PFSK-1 (cell line): Measurements from ENCODE around the gene LTBP2.

ENCODE experiments used
- FOXP2 ChIP-seq: optimal IDR thresholded peaks from 2 replicates; pipeline ENCODE3; 2011; ENCODE audit warnings: borderline replicate concordance, control low read depth, inconsistent platforms; ENCODE audit not compliant: insufficient read depth; ENCODE audit errors: extremely low read length, extremely low read depth
- POLR2AphosphoS5 ChIP-seq: IDR thresholded peaks from 2 replicates; pipeline ENCODE4 v1.6.1; 2012; ENCODE audit warnings: low read depth, mild to moderate bottlenecking, control low read depth, low read length, moderate library complexity
- SIN3A ChIP-seq: IDR thresholded peaks from 2 replicates; pipeline ENCODE4 v1.6.1; 2012; ENCODE audit warnings: mild to moderate bottlenecking, low read length, moderate library complexity, borderline replicate concordance; ENCODE audit not compliant: insufficient read depth
- TAF1 ChIP-seq: IDR thresholded peaks from 2 replicates; pipeline ENCODE4 v1.6.1; 2012; ENCODE audit warnings: low read length, control low read depth, borderline replicate concordance; ENCODE audit not compliant: insufficient read depth
- TF ChIP-seq, protein P1 (sequence below), 2 experiments: IDR thresholded peaks; 2 replicates each; pipeline versions ENCODE4 v1.6.1 to v1.8.0; 2011 to 2012; ENCODE audit warnings: low read depth in 2 of 2, low read length in 2 of 2, control low read depth in 1 of 2, inconsistent platforms in 1 of 2, mild to moderate bottlenecking in 1 of 2, moderate library complexity in 1 of 2; ENCODE audit not compliant: insufficient read depth in 1 of 2

The LTBP2 gene

DNA sequence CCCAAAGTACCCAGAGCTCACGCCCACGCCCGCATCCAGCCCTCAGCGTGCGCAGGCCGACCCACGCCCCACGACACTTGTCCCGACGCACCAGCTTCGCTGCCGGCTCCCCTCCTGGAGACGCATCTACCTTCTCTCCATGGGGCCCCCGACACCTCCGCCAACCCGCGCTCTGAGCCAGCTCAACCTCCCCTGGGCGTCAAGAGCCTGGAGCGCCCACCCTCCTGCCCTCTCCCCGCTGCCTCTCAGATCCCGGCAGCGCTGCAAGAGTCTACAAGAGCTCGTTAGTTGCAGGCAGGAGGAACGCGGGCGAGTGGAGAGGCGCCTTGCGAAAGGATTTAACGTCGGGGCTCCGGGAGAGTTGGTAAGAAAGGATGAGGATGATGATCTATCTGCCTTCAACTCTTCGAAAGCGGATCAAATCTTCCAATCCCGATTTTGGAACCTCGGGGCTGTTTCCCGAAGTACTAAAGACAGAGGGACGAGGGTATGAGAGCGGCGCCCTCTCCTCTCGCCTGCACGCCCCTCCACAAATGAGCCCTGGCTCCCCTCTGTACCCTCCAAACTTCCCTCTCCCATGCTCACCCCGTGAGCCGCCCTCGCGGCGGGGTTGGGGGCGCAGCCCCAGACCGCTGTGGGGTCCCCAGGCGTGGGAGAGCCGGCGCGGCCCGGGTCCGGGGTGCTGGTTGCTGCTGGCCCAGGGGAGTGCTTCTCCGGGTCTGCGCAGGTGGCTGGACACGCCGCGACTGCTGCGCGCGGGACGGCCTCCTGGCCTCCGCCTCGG is 979 bp downstream of the LTBP2 start:
- no peak for TF ChIP-seq POLR2AphosphoS5
- no peak for TF ChIP-seq FOXP2
- TF ChIP-seq TAF1 = no peak
- no peak for TF ChIP-seq SIN3A
- TF ChIP-seq, protein P1, sequence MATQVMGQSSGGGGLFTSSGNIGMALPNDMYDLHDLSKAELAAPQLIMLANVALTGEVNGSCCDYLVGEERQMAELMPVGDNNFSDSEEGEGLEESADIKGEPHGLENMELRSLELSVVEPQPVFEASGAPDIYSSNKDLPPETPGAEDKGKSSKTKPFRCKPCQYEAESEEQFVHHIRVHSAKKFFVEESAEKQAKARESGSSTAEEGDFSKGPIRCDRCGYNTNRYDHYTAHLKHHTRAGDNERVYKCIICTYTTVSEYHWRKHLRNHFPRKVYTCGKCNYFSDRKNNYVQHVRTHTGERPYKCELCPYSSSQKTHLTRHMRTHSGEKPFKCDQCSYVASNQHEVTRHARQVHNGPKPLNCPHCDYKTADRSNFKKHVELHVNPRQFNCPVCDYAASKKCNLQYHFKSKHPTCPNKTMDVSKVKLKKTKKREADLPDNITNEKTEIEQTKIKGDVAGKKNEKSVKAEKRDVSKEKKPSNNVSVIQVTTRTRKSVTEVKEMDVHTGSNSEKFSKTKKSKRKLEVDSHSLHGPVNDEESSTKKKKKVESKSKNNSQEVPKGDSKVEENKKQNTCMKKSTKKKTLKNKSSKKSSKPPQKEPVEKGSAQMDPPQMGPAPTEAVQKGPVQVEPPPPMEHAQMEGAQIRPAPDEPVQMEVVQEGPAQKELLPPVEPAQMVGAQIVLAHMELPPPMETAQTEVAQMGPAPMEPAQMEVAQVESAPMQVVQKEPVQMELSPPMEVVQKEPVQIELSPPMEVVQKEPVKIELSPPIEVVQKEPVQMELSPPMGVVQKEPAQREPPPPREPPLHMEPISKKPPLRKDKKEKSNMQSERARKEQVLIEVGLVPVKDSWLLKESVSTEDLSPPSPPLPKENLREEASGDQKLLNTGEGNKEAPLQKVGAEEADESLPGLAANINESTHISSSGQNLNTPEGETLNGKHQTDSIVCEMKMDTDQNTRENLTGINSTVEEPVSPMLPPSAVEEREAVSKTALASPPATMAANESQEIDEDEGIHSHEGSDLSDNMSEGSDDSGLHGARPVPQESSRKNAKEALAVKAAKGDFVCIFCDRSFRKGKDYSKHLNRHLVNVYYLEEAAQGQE (IDR thresholded peaks at IDR 0.05; ENCODE audit: insufficient read depth in 1 of 2, low read depth in 2 of 2, low read length in 2 of 2) = no peak

DNA sequence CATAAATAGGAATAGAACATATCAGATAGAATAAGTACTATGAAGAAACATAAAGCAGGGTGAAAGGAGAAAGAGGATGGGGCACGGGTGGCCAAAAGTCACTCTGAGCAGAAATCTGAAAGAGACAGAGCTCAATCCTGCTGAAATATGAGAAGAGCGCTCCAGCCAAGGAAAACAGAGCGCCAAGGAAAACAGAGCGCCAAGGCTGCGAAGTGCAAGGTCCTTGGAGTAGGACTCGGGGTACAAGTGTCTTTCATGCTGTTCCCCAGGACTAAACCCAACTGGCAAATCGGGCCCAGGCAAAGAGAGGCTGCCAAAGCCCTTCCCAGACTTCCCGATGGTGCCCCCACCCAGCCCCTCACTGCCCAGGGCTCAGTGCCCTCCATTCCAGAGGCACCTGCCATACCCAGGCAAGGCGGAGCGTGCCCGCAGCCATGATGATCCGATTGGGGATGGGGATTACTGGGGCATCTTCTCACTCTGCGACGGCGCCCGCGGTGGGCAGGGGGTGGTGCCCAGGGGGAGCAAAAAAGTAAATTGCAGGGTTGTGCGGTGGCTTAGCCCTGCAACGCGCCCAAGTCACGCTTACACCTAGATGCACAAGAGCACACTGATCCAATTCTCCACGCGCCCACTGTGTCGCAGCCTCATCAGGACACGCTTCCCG is 1.7 kb downstream of the LTBP2 start:
- TF ChIP-seq SIN3A (no peak), FOXP2 (no peak), TAF1 (no peak), POLR2AphosphoS5 (no peak)
- TF ChIP-seq, protein P1 (IDR thresholded peaks at IDR 0.05; ENCODE audit: insufficient read depth in 1 of 2, low read depth in 2 of 2, low read length in 2 of 2) = no peak

DNA sequence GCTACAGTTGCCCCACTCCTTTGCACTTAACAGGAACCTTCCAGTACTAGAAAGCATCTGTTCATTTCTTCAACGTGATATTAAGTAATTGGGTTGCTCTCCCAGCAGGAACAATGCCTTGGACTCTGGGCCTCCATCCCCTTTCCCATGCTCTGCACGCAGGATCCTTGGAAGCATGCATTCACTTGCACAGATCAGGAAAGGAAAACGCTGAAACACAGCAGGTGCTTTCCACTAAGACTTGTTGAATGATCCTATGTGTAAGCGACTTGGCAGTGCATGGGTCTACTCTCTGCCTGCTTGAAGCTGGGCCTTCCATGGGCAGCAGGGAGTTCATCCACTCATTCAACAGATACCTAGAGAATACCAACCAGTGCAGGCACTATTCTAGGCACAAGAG is 2.3 kb downstream of the LTBP2 start:
- TF ChIP-seq TAF1 (no peak), FOXP2 (no peak), POLR2AphosphoS5 (no peak), SIN3A (no peak)
- TF ChIP-seq, protein P1 (IDR thresholded peaks at IDR 0.05; ENCODE audit: insufficient read depth in 1 of 2, low read depth in 2 of 2, low read length in 2 of 2) = no peak

DNA sequence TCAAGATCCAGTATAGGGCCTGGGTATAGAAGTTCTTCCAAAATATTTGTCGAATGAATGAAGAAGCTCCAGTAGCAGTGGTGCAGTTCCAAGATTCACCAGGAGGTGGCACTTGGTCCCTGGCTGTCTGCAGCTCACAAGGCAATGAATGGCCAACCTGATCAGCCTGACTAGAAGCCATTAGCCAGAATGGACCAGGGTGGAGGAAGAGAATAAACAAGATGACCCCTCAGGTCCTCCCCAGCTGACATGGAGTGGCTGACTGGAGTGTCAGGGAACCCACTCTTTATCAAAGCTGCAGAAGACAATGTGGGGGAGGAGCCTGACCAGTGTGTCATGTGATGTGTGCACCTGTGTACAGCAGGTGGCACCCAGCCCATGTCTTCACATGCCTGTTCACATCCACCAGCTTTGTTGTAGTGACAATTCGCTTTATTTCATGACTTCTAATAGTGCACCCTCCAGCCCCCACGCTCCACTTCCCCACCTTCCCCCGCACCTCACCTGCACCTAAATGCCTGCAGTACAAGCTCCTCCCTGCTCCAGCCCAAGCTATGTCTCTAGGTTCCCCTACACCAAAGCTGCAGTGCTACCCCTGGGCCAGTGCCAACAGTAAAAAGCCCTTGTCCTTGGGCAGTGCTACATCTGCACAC is 3.0 kb downstream of the LTBP2 start:
- TF ChIP-seq, protein P1 (IDR thresholded peaks at IDR 0.05; ENCODE audit: insufficient read depth in 1 of 2, low read depth in 2 of 2, low read length in 2 of 2) = no peak
- TF ChIP-seq TAF1 (no peak), FOXP2 (no peak), SIN3A (no peak), POLR2AphosphoS5 (no peak)
